Inflammatory macrophage treated with lipopolysaccharide for 4 hours (primary cell): Measurements from ENCODE around the gene PLEKHD1.

ENCODE experiments used
- DNase-seq: peaks from one replicate; pipeline ENCODE4 v3.0.0-alpha.2; 2020

PLEKHD1 gene

GRCh38 chr14:69553252-69553651, 68.7 kb downstream of the PLEKHD1 start:
- DNase-seq = peak; percentile 89

DNA sequence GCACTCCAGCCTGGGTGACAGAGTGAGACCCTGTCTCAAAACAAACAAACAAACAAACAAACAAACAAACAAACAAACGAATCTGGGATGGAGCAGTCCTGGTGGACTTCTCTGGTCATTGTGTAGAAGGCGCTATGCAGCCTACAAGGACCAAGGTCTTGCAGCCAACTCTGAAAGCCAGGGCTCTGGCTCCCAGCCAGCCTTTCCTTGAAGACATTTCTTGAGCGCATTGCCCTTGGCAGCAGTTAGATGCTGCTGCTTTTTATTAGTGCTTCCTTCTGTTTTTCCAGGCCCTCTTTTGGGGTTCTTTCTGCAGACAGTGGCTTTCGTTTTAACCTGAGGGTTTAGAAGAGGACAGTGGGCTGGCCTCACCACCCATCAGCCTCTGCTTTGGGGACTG, 70.0 kb downstream of the PLEKHD1 start:
- no peak for DNase-seq

- no peak for DNase-seq
Measured at GRCh38 chr14:69558774-69559173, 74.2 kb downstream of the PLEKHD1 start.

- no peak for DNase-seq
Measured at GRCh38 chr14:69559581-69560011, 75.1 kb downstream of the PLEKHD1 start.

DNA sequence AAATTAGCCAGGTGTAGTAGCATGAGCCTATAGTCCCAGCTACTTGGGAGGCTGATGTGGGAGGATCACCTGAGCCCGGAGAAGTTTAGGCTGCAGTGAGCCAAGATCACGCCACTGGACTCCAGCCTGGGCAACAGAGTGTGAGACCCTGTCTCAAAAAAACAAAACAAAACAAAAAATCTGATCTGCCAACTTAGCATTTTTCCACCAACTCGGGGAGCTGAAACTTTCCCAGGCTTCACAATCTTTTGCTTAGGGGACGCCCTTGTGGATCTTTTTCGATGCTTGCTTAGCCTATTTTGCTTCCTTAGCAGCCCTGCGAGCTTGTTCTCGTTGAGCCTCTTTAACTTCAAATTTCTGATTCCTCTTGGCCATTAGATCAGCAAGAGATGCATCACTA, 76.3 kb downstream of the PLEKHD1 start:
- no peak for DNase-seq

DNA sequence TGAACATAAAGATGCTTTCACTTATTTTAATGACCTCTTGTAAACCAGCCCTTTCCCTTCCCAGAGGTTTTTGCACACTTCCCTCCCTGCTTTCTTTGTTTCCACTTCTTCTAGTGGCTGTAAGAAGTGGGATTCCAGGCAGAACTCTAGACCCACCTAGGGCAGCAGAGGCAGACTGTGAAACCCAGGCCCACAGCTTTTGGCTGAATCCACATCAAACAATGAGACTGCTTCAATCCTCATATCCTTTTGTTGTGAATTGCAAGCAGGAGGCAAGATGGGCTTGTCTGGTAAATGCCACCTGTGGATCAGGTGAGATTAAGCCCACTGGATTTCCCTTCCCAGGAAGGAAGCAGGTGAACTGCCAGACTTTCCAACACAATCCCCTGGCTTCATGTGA, 77.4 kb downstream of the PLEKHD1 start:
- no peak for DNase-seq

DNA sequence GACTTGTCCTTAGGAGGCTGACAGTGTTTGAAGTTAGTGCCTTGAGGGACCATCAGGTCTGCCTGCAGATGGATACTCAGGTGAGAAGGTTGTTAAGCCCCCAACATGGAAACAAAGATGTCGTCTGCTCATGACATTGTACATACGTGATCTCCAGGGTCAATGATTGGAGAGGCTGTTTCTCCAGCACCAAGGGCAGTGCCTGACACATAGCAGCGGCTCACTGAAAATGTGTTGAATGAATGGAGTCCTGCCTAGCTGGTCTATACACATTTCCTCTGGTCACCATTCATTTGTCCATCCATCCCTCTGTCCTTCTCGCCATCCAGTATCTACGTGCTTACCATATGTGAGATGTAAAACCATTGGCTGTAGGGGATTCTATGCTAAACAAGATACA, 83.0 kb downstream of the PLEKHD1 start:
- no peak for DNase-seq

GRCh38 chr14:69569859-69570258, 85.3 kb downstream of the PLEKHD1 start:
- no peak for DNase-seq

- no peak for DNase-seq
Measured at GRCh38 chr14:69570836-69571330, 86.4 kb downstream of the PLEKHD1 start.

DNA sequence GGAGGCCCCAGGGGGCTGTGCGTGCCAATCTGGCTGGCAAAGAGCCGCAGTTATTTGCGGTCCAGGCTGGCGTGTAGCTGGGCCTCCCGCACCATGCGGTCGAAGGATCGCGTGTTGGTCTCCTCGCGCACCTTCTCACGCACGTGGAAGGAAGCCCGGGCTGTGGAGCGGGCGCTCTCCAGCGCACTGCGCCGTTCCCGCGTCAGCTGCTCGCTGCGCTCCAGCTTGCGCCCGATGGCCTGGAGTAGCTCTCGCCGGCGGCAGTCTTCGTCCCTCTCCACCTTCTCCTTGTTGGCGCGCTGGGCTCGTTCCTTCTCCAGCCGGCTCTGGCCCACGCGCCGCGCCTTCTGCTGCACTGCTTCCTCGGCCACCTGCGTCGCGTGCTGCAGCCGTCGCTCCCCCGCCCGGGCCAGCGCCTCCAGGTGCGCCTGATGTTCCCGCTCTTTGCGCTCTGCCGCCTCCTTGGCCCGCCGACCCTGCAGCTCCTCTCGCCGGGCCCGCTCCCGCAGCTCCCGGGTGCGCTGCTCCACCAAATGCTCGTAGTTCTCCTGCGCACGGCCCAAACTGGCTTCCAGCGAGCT, 87.0 kb downstream of the PLEKHD1 start:
- DNase-seq = no peak

DNA sequence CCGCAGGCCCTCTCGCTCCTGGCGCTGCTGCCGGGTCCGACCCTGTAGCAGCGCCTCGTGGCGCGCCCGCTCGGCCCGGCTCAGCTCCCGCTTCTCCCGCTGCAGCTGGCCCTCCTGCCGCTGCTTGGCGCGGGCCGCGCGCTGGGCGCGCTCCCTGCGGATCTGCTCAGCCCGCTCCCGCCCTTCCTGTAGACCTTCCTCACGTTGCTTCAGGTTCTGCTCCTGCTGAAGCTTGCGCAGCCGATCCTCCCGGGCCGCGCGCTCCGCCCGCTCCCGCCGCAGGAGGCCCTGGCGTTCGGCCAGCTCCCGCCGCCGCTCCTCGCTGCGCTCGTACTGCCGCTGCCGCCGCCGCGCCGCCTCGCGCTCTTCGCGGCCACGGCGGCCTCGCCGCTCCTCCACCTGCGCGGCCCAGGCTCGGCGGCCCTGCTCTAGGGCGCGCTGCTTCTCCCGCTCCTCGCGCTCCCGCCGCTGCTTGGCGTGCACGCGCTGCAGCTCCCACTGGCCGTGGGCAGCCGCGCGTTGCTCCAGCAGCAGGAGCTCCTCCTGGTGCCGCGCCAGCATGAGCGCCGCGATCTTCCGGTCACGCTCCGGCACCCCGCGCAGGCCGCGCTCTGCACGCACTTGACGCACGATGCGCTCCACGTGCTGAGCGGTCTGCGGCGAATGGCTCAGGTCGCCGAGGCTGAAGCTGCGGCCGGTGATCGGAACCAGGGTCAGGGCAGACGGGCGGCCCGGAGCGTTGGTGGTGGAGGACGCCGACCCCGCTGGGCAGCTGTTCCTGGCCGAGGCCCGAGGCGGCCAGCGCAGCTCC, 87.7 kb downstream of the PLEKHD1 start:
- DNase-seq = no peak

DNA sequence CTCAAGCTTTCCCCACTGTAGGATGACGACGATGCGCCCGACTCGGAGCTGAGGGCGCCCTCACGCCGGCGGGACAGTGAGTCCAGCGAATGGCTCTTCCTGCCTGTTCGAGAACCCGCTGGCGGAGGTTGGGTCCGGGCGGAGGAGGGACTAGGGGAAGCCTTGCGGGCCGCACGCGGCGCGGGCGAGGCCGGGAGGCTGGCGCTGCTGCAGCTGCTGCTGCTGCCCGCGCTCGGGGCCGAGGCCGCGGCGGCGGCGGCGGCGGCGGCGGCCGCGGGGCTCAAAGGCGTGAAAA, 88.3 kb downstream of the PLEKHD1 start:
- DNase-seq = no peak

DNA sequence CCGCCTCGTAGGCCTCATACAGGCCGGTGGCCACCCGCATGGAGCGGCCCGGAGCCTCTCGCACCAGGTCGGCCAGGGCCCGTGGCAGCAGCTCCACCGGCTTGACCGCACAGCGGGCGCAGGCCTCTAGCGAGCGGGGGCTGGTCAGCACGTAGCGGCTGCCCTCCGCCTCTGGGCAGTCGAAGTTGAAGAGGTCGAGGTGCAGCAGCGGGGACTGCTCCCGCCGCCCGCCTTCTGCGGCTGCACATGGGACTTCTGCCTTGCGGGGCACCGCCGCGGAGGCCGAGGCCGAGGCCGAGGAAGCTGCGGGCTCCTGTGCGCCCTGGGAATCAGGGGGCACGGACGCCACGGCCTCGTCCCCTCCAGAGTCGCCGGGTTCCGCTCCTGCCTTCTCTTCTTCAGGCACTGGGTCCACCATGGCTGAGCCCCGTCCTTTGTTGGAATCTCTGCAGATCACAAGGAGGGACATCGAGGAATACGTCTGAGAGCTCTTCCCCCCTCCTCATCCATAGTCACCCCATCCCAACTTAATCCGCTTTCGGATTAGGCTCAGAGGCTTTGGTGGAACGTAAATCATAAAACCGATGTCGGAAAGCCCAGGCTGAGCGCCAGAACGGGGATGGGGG, 88.8 kb downstream of the PLEKHD1 start:
- DNase-seq = no peak

GRCh38 chr14:69573831-69574262, 89.3 kb downstream of the PLEKHD1 start:
- DNase-seq = no peak

GRCh38 chr14:69574263-69574953, 89.9 kb downstream of the PLEKHD1 start, which contains the start of gene CCDC177:
TSS of gene CCDC177 (minus strand) at chr14:69574871. CDS start at chr14:69573622, 1,249 bp downstream.
- peak; percentile 56 for DNase-seq

DNA sequence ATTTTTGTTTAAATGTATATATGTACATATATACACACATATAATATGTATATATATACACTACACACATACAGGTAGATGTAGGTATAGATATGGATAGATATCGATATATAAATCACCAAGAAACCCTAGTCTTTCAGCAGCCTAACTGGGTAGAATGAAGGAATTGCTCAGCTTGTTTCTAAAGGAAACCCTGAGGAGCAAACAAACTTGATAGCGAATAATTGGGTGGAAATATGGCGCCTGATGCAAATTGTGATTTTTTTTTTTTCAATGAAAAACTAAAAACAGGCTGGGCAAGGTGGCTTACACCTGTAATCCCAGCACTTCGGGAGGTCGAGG, 90.4 kb downstream of the PLEKHD1 start:
- DNase-seq = no peak

DNA sequence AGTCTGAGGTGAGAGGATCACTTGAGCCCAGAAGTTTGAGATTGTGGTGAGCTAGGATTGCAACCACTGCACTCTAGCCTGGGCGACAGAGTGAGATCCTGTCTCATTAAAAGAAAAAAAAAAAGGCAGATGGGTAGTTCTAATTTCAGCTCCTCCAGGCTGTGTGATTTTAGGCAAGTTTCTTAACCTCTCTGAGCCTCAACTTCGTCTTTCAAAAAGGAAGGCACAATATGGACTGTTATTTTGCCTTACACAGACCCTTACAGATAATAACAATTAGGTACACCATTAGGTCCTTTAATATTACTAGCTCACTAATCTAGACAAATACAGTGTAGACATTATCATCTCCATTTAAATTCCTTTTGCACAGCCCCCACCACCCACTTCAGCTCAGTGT, 94.9 kb downstream of the PLEKHD1 start:
- DNase-seq = no peak

DNA sequence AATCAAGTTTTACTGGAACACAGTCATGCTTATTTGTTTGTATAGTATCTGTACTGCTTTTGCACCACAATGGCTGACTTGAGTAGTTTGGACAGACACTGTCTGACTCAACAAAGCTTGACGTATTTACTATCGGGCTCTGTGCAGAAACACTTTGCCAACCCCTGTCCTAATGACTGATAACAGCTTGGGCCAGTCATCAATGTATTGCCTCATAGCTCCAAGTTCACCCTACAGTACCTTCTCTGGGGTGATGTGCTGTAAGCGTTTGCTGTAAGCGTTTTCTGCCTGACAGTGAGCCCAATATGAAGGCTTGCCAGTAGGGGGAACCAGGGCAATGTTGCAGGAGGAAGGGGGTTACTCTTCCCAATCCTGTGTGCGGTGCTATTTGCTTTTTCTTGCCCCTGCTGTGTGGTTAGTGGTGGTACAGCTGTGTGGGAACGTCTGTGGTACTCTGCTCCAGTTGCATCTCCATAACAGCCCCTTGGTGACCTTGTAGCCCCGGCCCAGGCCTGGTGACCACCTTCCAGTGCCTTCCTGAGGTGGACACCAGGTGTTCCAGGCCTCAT, 95.6 kb downstream of the PLEKHD1 start:
- peak; percentile 51 for DNase-seq
